Fibroblast of the aortic adventitia (primary cell): ENCODE data around the gene CDC42BPB. TPM values are rescaled to one million over a fixed set of nuclear protein-coding genes. Genes with fewer than 3 reads are reported as not detected.

Source experiments
- DNase-seq: peaks from one replicate; pipeline ENCODE4 v3.0.0-alpha.2; 2010; ENCODE audit warnings: low read depth
- H3K4me3 ChIP-seq: 2 replicates; pipeline ENCODE4 v1.5.1; 2011; ENCODE audit warnings: low read depth, mild to moderate bottlenecking, control low read depth, low read length, moderate library complexity
- total RNA-seq: library from RNA; depleted of rRNA; stranded (reverse); fragments of >200 nt; gene quantifications from 2 replicates; pipeline ENCODE4 v1.2.3, GENCODE V29; 2012; ENCODE audit warnings: low replicate concordance
- TF ChIP-seq, protein P1 (sequence below): IDR thresholded peaks from 2 replicates; pipeline ENCODE4 v1.5.1; 2011; ENCODE audit warnings: mild to moderate bottlenecking, low read length, control low read depth, inconsistent platforms; ENCODE audit not compliant: insufficient read depth

CDC42BPB gene
- total RNA-seq, 1 donor = 78.4 TPM

DNA sequence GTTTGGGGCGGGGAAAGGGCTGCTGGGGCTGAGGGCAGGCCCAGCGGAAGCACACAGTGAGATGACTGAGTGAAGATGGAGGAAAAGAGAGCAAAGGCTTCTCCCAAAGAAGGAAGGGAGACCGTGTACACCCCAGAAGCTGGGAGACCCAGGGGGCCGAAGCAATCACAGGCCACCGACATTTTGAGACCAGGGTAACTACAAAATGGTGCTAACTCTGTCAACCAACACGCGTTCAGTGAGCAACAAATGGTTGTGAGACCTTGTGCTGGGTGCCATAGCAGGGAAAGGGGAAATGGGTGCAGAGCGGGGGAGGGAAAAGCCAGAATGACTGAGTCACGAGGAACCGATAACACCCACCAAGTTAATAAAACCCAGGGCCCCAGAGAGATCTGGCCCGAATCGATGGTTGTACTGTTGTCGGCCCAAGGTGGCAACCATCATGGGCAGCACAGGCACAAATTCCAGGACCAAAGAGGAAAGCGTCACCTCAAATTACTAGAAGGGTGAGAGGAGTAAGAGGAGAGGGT lies 50.3 kb downstream of the CDC42BPB start:
- TF ChIP-seq, protein P1, sequence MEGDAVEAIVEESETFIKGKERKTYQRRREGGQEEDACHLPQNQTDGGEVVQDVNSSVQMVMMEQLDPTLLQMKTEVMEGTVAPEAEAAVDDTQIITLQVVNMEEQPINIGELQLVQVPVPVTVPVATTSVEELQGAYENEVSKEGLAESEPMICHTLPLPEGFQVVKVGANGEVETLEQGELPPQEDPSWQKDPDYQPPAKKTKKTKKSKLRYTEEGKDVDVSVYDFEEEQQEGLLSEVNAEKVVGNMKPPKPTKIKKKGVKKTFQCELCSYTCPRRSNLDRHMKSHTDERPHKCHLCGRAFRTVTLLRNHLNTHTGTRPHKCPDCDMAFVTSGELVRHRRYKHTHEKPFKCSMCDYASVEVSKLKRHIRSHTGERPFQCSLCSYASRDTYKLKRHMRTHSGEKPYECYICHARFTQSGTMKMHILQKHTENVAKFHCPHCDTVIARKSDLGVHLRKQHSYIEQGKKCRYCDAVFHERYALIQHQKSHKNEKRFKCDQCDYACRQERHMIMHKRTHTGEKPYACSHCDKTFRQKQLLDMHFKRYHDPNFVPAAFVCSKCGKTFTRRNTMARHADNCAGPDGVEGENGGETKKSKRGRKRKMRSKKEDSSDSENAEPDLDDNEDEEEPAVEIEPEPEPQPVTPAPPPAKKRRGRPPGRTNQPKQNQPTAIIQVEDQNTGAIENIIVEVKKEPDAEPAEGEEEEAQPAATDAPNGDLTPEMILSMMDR = no peak
- DNase-seq = no peak
- H3K4me3 ChIP-seq = no peak overlapping the region

DNA sequence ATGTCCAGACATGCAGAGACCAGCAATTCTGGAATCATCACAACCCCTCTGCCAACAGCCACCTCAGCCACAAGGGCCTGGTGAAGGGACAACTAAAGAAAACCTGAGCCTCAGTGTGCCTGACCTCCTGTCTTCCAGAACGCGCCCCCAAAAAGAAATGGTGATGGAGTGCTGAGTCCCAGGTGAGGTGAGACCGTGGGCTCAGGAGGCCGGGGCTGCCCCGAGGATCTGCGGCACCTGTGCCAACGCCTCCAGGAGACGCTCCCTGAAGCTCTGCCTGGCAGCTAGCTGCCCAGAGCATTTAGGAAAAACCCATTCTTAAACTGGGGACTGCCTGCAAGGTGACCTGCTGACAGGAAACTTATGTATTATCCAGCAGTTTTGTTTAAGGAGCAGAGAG lies 51.2 kb downstream of the CDC42BPB start:
- TF ChIP-seq, protein P1 = no peak
- H3K4me3 ChIP-seq = no peak overlapping the region
- no peak for DNase-seq

DNA sequence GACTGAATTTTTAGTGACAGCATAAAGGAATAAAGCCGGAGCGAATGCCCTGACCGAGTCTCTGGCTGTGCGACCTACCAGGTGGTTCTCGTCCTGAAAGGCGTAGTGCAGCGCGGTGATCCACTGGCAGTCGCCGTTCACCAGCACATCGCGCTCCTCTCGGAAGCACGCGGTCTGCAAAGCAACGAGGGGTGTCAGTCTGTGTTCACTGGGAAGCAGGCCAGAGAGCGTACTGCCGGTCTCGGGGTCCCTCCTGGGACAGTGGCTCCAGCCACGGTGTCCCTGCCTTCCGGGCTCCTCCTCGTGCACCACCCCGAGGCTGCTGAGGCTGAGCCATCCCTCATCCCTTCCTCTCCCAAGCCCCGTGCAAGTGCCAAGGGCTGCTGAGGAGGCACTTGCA lies 53.5 kb downstream of the CDC42BPB start:
- H3K4me3 ChIP-seq = no peak overlapping the region
- TF ChIP-seq, protein P1 = no peak

DNA sequence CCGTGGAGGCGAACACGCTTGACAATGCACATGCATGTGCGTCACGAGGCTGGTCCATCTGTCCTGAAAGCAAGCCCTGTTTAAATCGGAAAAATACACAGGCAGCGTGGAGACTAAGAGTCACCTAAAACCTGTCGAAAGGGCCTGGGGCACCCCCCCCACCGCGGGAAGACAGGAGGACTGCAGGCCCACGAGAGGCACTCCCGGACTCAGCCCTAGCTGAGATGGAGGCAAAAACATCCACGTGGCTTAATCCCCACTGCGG lies 54.1 kb downstream of the CDC42BPB start:
- no peak overlapping the region for H3K4me3 ChIP-seq
- DNase-seq = no peak
- TF ChIP-seq, protein P1 = no peak

More for the DNA sequence above, 53.5 kb downstream of the CDC42BPB start:
- no peak for DNase-seq

DNA sequence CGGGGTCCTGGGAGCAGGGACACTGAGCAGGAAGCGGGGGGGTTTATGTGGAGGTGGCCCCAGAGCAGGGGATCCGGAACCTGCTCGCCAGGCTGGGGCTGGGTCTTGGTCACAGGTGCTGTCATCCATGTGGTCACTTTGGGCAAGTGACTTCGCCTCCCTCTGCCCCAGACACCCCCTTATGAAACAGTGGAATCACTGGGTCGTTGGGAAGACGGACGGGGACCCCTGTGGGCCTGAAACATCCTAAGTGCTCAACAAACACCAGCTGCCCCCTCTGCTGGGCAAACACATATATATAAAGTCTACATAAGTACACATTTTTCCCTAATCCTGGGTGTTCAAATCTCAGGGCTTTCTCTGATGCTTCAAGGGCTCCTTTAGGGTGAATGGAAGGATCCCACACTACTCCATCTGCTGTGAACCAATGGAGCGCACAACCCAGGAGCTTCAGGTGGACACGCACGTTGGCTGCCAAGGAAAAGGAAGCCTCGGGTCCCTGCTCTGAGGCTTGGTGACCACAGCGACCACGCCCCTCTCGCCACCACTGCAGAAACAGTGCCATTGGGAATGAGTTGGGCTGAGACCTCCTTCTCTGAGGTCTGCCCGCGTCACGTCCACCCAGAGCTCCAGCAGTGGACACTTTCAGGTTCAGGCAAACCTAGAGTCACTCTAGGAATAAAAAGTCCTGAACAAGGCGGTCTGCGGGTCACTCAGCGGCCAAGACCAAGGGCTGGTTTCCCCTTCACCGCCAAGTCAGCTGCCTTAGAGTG lies 54.6 kb downstream of the CDC42BPB start:
- H3K4me3 ChIP-seq = no peak overlapping the region
- DNase-seq = no peak
- TF ChIP-seq, protein P1 = no peak

DNA sequence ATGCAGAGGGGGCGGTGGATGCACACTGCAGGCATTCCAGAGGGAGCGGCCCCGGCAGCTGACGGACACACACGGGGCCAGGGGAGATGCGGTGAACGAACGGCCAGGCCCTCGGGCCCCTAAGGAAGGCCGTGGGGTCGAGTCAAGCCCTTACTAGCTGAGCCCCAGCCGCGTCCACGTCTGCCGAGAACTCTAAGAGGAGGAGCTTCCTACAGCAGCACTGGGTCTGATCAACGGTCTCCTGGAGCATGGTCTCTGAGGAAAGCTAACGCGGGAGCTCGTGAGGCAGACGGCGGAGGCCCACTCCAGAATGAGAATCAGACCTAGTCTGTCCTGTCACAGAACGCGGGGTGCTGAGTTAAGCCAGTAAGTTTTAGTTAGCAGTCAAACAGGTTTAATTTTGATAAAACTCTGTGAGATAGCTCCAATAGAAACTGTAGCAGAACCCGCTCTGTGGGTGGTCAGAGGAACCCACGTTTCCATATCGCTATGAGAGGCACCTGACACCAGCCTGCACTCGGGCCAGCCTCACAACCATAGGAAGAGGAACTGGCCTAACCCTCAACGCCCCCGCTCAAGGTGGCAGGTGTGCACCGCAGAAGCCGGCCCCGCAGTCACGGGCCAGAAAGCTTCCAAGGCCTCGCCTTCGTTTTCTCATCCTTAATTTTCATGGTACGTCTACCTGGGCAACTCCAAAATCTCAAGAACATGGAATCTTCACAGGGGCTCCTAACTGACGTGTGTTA lies 55.5 kb downstream of the CDC42BPB start:
- no peak overlapping the region for H3K4me3 ChIP-seq
- no peak for DNase-seq

More for the DNA sequence above, 55.5 kb downstream of the CDC42BPB start:
- TF ChIP-seq, protein P1 = no peak
